Keratinocyte (primary cell): Measurements from ENCODE around the gene TMOD3. TPM values are rescaled to one million over a fixed set of nuclear protein-coding genes. Genes with fewer than 3 reads are reported as not detected.
A peak's percentile ranks its signal among the peaks of the same experiment; 100 is the strongest.

Experiments
- DNase-seq: peaks from one replicate; pipeline ENCODE4 v3.0.0-alpha.2; 2011; ENCODE audit warnings: low read depth, missing footprints, low spot score
- FAIRE-seq: peaks from 2 replicates; lab custom pipeline; 2011; peaks lifted over from hg19 to GRCh38; lab: Jason Lieb, UNC
- H2AFZ ChIP-seq: 2 replicates; pipeline ENCODE4 v1.6.0; 2012; ENCODE audit warnings: low read length, control low read depth, inconsistent platforms; ENCODE audit not compliant: control insufficient read depth
- H3K27ac ChIP-seq: 2 replicates; pipeline ENCODE4 v1.5.1; 2011; ENCODE audit warnings: low read length; ENCODE audit not compliant: control insufficient read depth, insufficient read depth
- H3K27me3 ChIP-seq: 3 replicates; pipeline ENCODE4 v1.6.0; 2011; ENCODE audit warnings: low read length; ENCODE audit not compliant: control insufficient read depth, insufficient read depth; ENCODE audit errors: extremely low read depth
- H3K36me3 ChIP-seq, 2 experiments: 2 replicates in 1 of 2; 3 replicates in 1 of 2; pipeline ENCODE4 v1.5.1; 2011; ENCODE audit warnings: low read length in 2 of 2, mild to moderate bottlenecking in 1 of 2; ENCODE audit not compliant: control insufficient read depth in 2 of 2, insufficient read depth in 2 of 2; ENCODE audit errors: extremely low read depth in 1 of 2
- H3K4me1 ChIP-seq: 3 replicates; pipeline ENCODE4 v1.5.1; 2011; ENCODE audit warnings: low read length; ENCODE audit not compliant: control insufficient read depth, insufficient read depth; ENCODE audit errors: extremely low read depth
- H3K4me2 ChIP-seq: 3 replicates; pipeline ENCODE4 v1.6.0; 2011; ENCODE audit warnings: low read depth, low read length; ENCODE audit not compliant: control insufficient read depth, insufficient read depth; ENCODE audit errors: extremely low read depth
- H3K4me3 ChIP-seq, 3 experiments: fragments of 200-600 bp in 1 of 3; sonication (generic) in 1 of 3; 2 replicates in 2 of 3; 3 replicates in 1 of 3; pipeline ENCODE4 v1.5.1; 2011 to 2016; ENCODE audit warnings: low read length in 3 of 3, mild to moderate bottlenecking in 3 of 3, control low read depth in 2 of 3, inconsistent platforms in 1 of 3, low read depth in 1 of 3, mixed read lengths in 1 of 3, mixed run types in 1 of 3, moderate library complexity in 1 of 3; ENCODE audit not compliant: control insufficient read depth in 2 of 3, insufficient read depth in 2 of 3; ENCODE audit errors: extremely low read depth in 1 of 3
- H3K79me2 ChIP-seq: 2 replicates; pipeline ENCODE4 v1.6.0; 2012; ENCODE audit warnings: low read length; ENCODE audit not compliant: control insufficient read depth, insufficient read depth
- H3K9ac ChIP-seq: 3 replicates; pipeline ENCODE4 v1.6.0; 2011; ENCODE audit warnings: low read length; ENCODE audit not compliant: control insufficient read depth, insufficient read depth; ENCODE audit errors: extremely low read depth
- H3K9me1 ChIP-seq: 3 replicates; pipeline ENCODE4 v1.6.0; 2011; ENCODE audit warnings: low read length; ENCODE audit not compliant: control insufficient read depth, insufficient read depth; ENCODE audit errors: extremely low read depth
- H3K9me3 ChIP-seq: 2 replicates; pipeline ENCODE4 v1.5.1; 2012; ENCODE audit warnings: low read depth, low read length; ENCODE audit not compliant: control insufficient read depth
- H4K20me1 ChIP-seq: 3 replicates; pipeline ENCODE4 v1.6.0; 2011; ENCODE audit warnings: low read length; ENCODE audit not compliant: control insufficient read depth, insufficient read depth; ENCODE audit errors: extremely low read depth
- EZH2 ChIP-seq: IDR thresholded peaks from one replicate; pipeline ENCODE4 v1.6.1; 2012; ENCODE audit warnings: inconsistent platforms, mild to moderate bottlenecking, low read length, moderate library complexity
- dilution Hi-C: fragments of 300-500 bp; cut with MboI; formaldehyde crosslinking; loops from one replicate; pipeline ENCODE4 v1.7.0; 2020; ENCODE audit warnings: low sequenced_read_pairs; ENCODE audit not compliant: extremely low pct_ligation_motif_present
- polyA plus RNA-seq, 5 experiments: library from polyadenylated mRNA; depleted of rRNA in 3 of 5; stranded (reverse) in 3 of 5; stranded (forward) in 1 of 5; unstranded in 1 of 5; fragments of >200 nt; gene quantifications; 1 replicate in 1 of 5; 2 replicates in 3 of 5; 3 replicates in 1 of 5; pipeline versions ENCODE4 v1.2.1 to v1.2.3, GENCODE V29; 2011 to 2012; ENCODE audit warnings: missing spikeins in 2 of 5, low read depth in 1 of 5, low replicate concordance in 1 of 5
- TF ChIP-seq, protein P1 (sequence below), 3 experiments: IDR thresholded peaks in 1 of 3; conservative IDR thresholded peaks in 1 of 3; optimal IDR thresholded peaks in 1 of 3; 2 replicates in 2 of 3; 3 replicates in 1 of 3; pipeline versions ENCODE3 to v1.5.1; 2011; ENCODE audit warnings: low read length in 3 of 3, mild to moderate bottlenecking in 3 of 3, moderate library complexity in 2 of 3, control low read depth in 1 of 3, inconsistent platforms in 1 of 3; ENCODE audit not compliant: insufficient read depth in 2 of 3; ENCODE audit errors: extremely low read depth in 1 of 3

The TMOD3 gene
- polyA plus RNA-seq, 1 donor (not counting 4 experiments of a cell fraction or from before 2014, with no cell fraction given) = 100 TPM

GRCh38 chr15:51912528-51912927 is 83.1 kb downstream of the TMOD3 start:
- FAIRE-seq = no peak
- Histone ChIP-seq H3K4me2 (no peak overlapping the region), H3K9me3 (no peaks in the 10 kb centered on the region), H3K9me1 (no peaks in the 10 kb centered on the region), H3K27ac (no peak overlapping the region), H2AFZ (no peak overlapping the region), H3K79me2 (peaks cover 5% of the 10 kb centered on the region), H3K4me1 (peaks cover 1% of the 10 kb centered on the region), H3K9ac (no peak overlapping the region), H3K27me3 (no peaks in the 10 kb centered on the region), H3K4me3 (no peak overlapping the region), H3K36me3 (peaks cover 26 to 27% of the 10 kb centered on the region in 2 experiments), H4K20me1 (peaks cover 2% of the 10 kb centered on the region)
- no peak for DNase-seq
- dilution Hi-C loops = no loop called here
- TF ChIP-seq, protein P1, sequence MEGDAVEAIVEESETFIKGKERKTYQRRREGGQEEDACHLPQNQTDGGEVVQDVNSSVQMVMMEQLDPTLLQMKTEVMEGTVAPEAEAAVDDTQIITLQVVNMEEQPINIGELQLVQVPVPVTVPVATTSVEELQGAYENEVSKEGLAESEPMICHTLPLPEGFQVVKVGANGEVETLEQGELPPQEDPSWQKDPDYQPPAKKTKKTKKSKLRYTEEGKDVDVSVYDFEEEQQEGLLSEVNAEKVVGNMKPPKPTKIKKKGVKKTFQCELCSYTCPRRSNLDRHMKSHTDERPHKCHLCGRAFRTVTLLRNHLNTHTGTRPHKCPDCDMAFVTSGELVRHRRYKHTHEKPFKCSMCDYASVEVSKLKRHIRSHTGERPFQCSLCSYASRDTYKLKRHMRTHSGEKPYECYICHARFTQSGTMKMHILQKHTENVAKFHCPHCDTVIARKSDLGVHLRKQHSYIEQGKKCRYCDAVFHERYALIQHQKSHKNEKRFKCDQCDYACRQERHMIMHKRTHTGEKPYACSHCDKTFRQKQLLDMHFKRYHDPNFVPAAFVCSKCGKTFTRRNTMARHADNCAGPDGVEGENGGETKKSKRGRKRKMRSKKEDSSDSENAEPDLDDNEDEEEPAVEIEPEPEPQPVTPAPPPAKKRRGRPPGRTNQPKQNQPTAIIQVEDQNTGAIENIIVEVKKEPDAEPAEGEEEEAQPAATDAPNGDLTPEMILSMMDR (optimal IDR thresholded peaks at IDR 0.05 in 1 of 3, IDR thresholded peaks at IDR 0.05 in 1 of 3, conservative IDR thresholded peaks at IDR 0.05 in 1 of 3; ENCODE audit: extremely low read depth in 1 of 3, insufficient read depth in 2 of 3, low read length in 3 of 3) = no peak
- TF ChIP-seq EZH2 = no peak

- Histone ChIP-seq H3K9me3 (no peaks in the 10 kb centered on the region), H3K27me3 (no peaks in the 10 kb centered on the region), H3K79me2 (peaks cover 2% of the 10 kb centered on the region), H3K27ac (no peak overlapping the region), H3K4me1 (no peaks in the 10 kb centered on the region), H4K20me1 (no peaks in the 10 kb centered on the region), H3K36me3 (peaks cover 33 to 35% of the 10 kb centered on the region in 2 experiments), H3K4me3 (no peak overlapping the region), H3K4me2 (no peak overlapping the region), H3K9me1 (peaks cover 3% of the 10 kb centered on the region), H2AFZ (no peak overlapping the region), H3K9ac (no peak overlapping the region)
- FAIRE-seq = no peak
- no peak for DNase-seq
- dilution Hi-C loops = no loop called here
- TF ChIP-seq EZH2 = no peak
- TF ChIP-seq, protein P1 (optimal IDR thresholded peaks at IDR 0.05 in 1 of 3, IDR thresholded peaks at IDR 0.05 in 1 of 3, conservative IDR thresholded peaks at IDR 0.05 in 1 of 3; ENCODE audit: extremely low read depth in 1 of 3, insufficient read depth in 2 of 3, low read length in 3 of 3) = peak; percentile 33 to 65 (median 45)
Measured at GRCh38 chr15:51917493-51917892, 88.0 kb downstream of the TMOD3 start.
